Naive thymus-derived CD4-positive, alpha-beta T cell (primary cell): ENCODE results near the gene KCNH1. TPM values are rescaled to one million over a fixed set of nuclear protein-coding genes. Genes with fewer than 3 reads are reported as not detected.

ENCODE experiments used
- ATAC-seq: fragments of 150-1000 bp; cut with Tn5 transposase; 2 replicates; pipeline ENCODE4 v1.10.0; 2021; ENCODE audit warnings: mild to moderate bottlenecking, moderate library complexity
- CTCF ChIA-PET: fragments of 350-600 bp; sonication (Branson Sonifier 250); formaldehyde crosslinking; loops from one replicate; lab custom pipeline; 2021; ENCODE audit warnings: antibody characterized with exemption; lab: Charles Lee
- POLR2A ChIA-PET: fragments of 350-600 bp; sonication (Branson Sonifier 250); formaldehyde crosslinking; loops from one replicate; lab custom pipeline; 2021; ENCODE audit warnings: antibody characterized with exemption, inconsistent platforms; lab: Charles Lee
- DNase-seq, 9 donors: peaks; one replicate each; pipeline versions ENCODE4 v3.0.0 to v3.0.0-alpha.2; 2020 to 2022; ENCODE audit warnings: mixed read lengths in 1 of 9
- H3K27ac ChIP-seq: one replicate; pipeline ENCODE4 v1.7.0; 2013; ENCODE audit warnings: mild to moderate bottlenecking, low read depth, low read length, moderate library complexity
- H3K27me3 ChIP-seq, 2 donors: one replicate each; pipeline ENCODE4 v1.7.0; 2013; ENCODE audit warnings: low read length in 2 of 2, mild to moderate bottlenecking in 2 of 2, moderate library complexity in 2 of 2; ENCODE audit not compliant: control insufficient read depth in 2 of 2, insufficient read depth in 2 of 2
- H3K36me3 ChIP-seq, 3 experiments: 1 replicate in 2 of 3; 2 replicates in 1 of 3; pipeline ENCODE4 v1.7.0; 2013; ENCODE audit warnings: low read length in 3 of 3, mild to moderate bottlenecking in 3 of 3, moderate library complexity in 1 of 3; ENCODE audit not compliant: insufficient read depth in 3 of 3, control insufficient read depth in 2 of 3
- H3K4me1 ChIP-seq, 2 donors: one replicate each; pipeline ENCODE4 v1.7.0; 2013; ENCODE audit warnings: low read length in 2 of 2, mild to moderate bottlenecking in 2 of 2, moderate library complexity in 1 of 2; ENCODE audit not compliant: control insufficient read depth in 2 of 2, insufficient read depth in 2 of 2
- H3K4me3 ChIP-seq: 2 replicates; pipeline ENCODE4 v1.7.0; 2013; ENCODE audit warnings: mild to moderate bottlenecking, low read length
- H3K9me3 ChIP-seq, 3 experiments: 1 replicate in 2 of 3; 2 replicates in 1 of 3; pipeline ENCODE4 v1.7.0; 2013; ENCODE audit warnings: low read length in 3 of 3; ENCODE audit not compliant: control insufficient read depth in 2 of 3
- H3K27ac Mint-ChIP-seq, 9 donors: one replicate each; pipeline ENCODE4 v1.8.0; 2020 to 2022; ENCODE audit warnings: mixed read lengths in 9 of 9, mild to moderate bottlenecking in 8 of 9, moderate library complexity in 5 of 9, inconsistent platforms in 2 of 9
- H3K27me3 Mint-ChIP-seq, 5 donors: one replicate each; pipeline ENCODE4 v1.8.0; 2021 to 2022; ENCODE audit warnings: mixed read lengths in 5 of 5, mild to moderate bottlenecking in 1 of 5
- H3K36me3 Mint-ChIP-seq, 5 donors: one replicate each; pipeline ENCODE4 v1.8.0; 2020 to 2022; ENCODE audit warnings: mixed read lengths in 5 of 5, mild to moderate bottlenecking in 3 of 5, inconsistent platforms in 1 of 5
- H3K4me1 Mint-ChIP-seq, 7 donors: one replicate each; pipeline ENCODE4 v1.8.0; 2020 to 2022; ENCODE audit warnings: mixed read lengths in 7 of 7, mild to moderate bottlenecking in 3 of 7, inconsistent platforms in 1 of 7
- H3K4me3 Mint-ChIP-seq, 10 donors: one replicate each; pipeline ENCODE4 v1.8.0; 2020 to 2022; ENCODE audit warnings: mild to moderate bottlenecking in 10 of 10, mixed read lengths in 10 of 10, moderate library complexity in 6 of 10, inconsistent platforms in 2 of 10
- H3K9me3 Mint-ChIP-seq, 11 donors: one replicate each; pipeline ENCODE4 v1.8.0; 2020 to 2022; ENCODE audit warnings: mixed read lengths in 11 of 11, mild to moderate bottlenecking in 4 of 11, inconsistent platforms in 1 of 11, moderate library complexity in 1 of 11
- intact Hi-C, 2 donors: fragments of 100-400 bp; cut with micrococcal nuclease; formaldehyde crosslinking; loops; one replicate each; pipeline ENCODE4 v1.15.1; 2023
- polyA plus RNA-seq, 2 donors: library from polyadenylated mRNA; unstranded; fragments of 300-500 nt; fragmentation: Illumina TruSeq; gene quantifications; one replicate each; pipeline ENCODE4 v1.2.3, GENCODE V29; 2021
- total RNA-seq, 6 experiments: library from RNA in 5 of 6; stranded (reverse) in 5 of 6; gene quantifications; 1 replicate in 5 of 6; 2 replicates in 1 of 6; pipeline ENCODE4 v1.2.3 and lab custom pipeline; 2021 to 2026

Gene KCNH1
- total and polyA plus RNA-seq, 7 experiments from 2014 or later, result not detected

- CTCF ChIA-PET, result no interaction called here
- Mint-ChIP-seq H3K36me3 (no peaks in the 10 kb centered on the region), H3K9me3 (peaks cover 0 to 3% (median 0%) of the 10 kb centered on the region in 11 donors), H3K4me3 (no peak overlapping the region), H3K27me3 (peaks cover 0 to 16% (median 4%) of the 10 kb centered on the region in 5 donors), H3K4me1 (no peaks in the 10 kb centered on the region), H3K27ac (no peak overlapping the region)
- no peak for ATAC-seq
- no peak overlapping the region for H3K27ac ChIP-seq
- no peaks in the 10 kb centered on the region for H3K27me3 ChIP-seq
- POLR2A ChIA-PET, result no interaction called here
- intact Hi-C loops, result no loop called here
- H3K36me3 ChIP-seq, result no peaks in the 10 kb centered on the region
- no peak for DNase-seq
- no peaks in the 10 kb centered on the region for H3K9me3 ChIP-seq
- no peak overlapping the region for H3K4me3 ChIP-seq
- no peaks in the 10 kb centered on the region for H3K4me1 ChIP-seq
These were observed 397.2 kb downstream of the KCNH1 start for GRCh38 chr1:210736713-210737112.

DNA sequence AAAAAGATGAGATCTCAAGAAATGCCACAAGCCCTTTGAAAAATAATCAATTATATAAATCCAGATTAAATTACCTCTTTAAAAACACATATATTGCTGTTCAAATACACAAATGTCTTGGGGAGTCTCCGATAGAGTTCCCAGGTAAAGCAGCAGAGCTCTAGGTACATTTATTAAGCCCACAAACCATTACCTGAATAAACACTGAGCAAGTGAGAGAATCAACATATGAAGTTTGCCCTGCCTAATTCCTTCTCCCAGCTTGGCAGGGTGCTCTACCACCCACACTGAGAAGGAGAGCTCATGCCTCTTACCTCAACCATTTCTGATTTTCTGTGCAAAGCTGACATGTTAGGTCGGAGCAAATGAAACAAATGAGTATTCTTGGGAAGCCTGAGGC lies 402.4 kb downstream of the KCNH1 start:
- H3K27me3 ChIP-seq, result no peaks in the 10 kb centered on the region
- H3K36me3 Mint-ChIP-seq, result no peaks in the 10 kb centered on the region
- CTCF ChIA-PET, result no interaction called here

DNA sequence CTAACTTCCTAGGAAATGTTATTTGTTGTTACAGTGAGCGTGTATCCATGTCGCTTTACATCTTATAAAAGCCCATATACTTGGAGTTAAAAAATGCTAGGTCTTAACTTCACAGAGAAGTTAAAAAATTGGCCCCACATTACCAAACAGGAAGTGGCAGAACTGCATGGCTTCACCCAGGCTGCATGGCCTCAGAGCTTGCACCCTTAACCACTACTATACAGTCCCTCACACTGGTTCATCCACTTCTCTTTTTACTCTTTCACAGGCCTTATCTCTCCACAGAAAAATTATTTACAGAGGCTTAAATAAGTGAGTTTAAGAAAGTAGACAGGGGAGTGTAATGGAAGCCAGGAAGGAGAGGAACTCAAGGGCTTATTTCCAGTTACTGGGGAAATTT lies 402.8 kb downstream of the KCNH1 start:
- ATAC-seq, result no peak
- H3K36me3 Mint-ChIP-seq, result no peaks in the 10 kb centered on the region
- H3K4me3 Mint-ChIP-seq, result no peak overlapping the region
- Histone ChIP-seq H3K9me3 (no peaks in the 10 kb centered on the region), H3K4me3 (no peak overlapping the region), H3K27ac (no peak overlapping the region), H3K27me3 (no peaks in the 10 kb centered on the region), H3K36me3 (no peaks in the 10 kb centered on the region), H3K4me1 (no peaks in the 10 kb centered on the region)
- H3K4me1 Mint-ChIP-seq, result peaks cover 0 to 2% (median 0%) of the 10 kb centered on the region in 7 donors
- no peak for DNase-seq
- ChIA-PET CTCF (no interaction called here), POLR2A (no interaction called here)
- peaks cover 0 to 5% (median 0%) of the 10 kb centered on the region in 11 donors for H3K9me3 Mint-ChIP-seq
- H3K27ac Mint-ChIP-seq, result no peak overlapping the region
- peaks cover 0 to 12% (median 6%) of the 10 kb centered on the region in 5 donors for H3K27me3 Mint-ChIP-seq
- intact Hi-C loops, result no loop called here

More for the DNA sequence above, 402.4 kb downstream of the KCNH1 start:
- peaks cover 0 to 5% (median 0%) of the 10 kb centered on the region in 11 donors for H3K9me3 Mint-ChIP-seq
- POLR2A ChIA-PET, result no interaction called here
- H3K27me3 Mint-ChIP-seq, result peaks cover 0 to 12% (median 5%) of the 10 kb centered on the region in 5 donors
- H3K27ac ChIP-seq, result no peak overlapping the region
- H3K4me3 Mint-ChIP-seq, result no peak overlapping the region
- no peaks in the 10 kb centered on the region for H3K36me3 ChIP-seq
- H3K4me1 Mint-ChIP-seq, result peaks cover 0 to 2% (median 0%) of the 10 kb centered on the region in 7 donors
- intact Hi-C loops, result no loop called here
- H3K4me3 ChIP-seq, result no peak overlapping the region
- H3K27ac Mint-ChIP-seq, result no peak overlapping the region
- DNase-seq, result no peak
- ATAC-seq, result no peak
- H3K9me3 ChIP-seq, result no peaks in the 10 kb centered on the region
- H3K4me1 ChIP-seq, result no peaks in the 10 kb centered on the region

- Histone ChIP-seq H3K27me3 (no peaks in the 10 kb centered on the region), H3K4me3 (no peak overlapping the region), H3K4me1 (no peaks in the 10 kb centered on the region), H3K36me3 (no peaks in the 10 kb centered on the region), H3K27ac (no peak overlapping the region), H3K9me3 (no peaks in the 10 kb centered on the region)
- Mint-ChIP-seq H3K36me3 (no peaks in the 10 kb centered on the region), H3K27ac (no peak overlapping the region), H3K27me3 (peaks cover 0 to 15% (median 11%) of the 10 kb centered on the region in 5 donors), H3K4me3 (no peak overlapping the region), H3K9me3 (peaks cover 0 to 5% (median 0%) of the 10 kb centered on the region in 11 donors), H3K4me1 (peaks cover 0 to 2% (median 0%) of the 10 kb centered on the region in 7 donors)
- DNase-seq (no peak), ATAC-seq (no peak)
- POLR2A ChIA-PET, result no interaction called here
- CTCF ChIA-PET, result no interaction called here
- intact Hi-C loops, result no loop called here
These were observed 403.9 kb downstream of the KCNH1 start for GRCh38 chr1:210730023-210730422.

DNA sequence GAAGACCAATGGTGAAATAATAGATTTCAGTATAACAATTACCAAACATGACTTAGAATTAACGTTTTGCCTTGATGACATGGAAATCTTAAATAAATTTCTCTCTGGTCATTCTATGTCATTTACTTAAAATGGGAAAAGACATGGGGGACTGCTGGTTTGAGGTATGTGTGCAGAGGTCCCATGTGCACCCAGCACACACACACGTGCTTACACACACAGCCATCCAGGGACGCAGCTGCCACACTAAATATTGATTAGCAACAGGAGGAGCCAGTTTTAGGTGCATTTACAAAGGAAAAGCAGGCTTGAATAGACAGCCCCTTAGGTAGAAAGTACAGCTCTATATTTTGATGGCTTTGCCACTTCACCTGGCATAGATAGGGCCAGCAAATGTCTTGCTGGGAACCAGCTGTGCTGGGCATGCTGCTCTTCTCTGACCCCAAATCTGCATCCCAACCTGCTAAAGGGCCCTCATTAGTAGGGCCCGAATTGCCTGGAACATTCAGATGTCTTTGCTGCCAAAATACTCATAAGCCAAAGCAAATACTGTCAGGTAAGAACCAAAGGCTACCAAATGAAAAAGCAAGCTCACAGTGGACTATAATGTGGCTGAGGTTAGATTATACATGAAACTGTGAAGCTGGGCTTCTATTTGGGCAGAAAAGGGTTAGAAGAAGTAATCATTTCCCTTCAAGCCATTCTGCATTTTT lies 405.4 kb downstream of the KCNH1 start:
- no peaks in the 10 kb centered on the region for H3K36me3 Mint-ChIP-seq
- ATAC-seq (no peak), DNase-seq (no peak)
- Histone ChIP-seq H3K36me3 (no peaks in the 10 kb centered on the region), H3K4me1 (no peaks in the 10 kb centered on the region), H3K27me3 (no peaks in the 10 kb centered on the region), H3K4me3 (no peak overlapping the region), H3K27ac (no peak overlapping the region), H3K9me3 (no peaks in the 10 kb centered on the region)
- CTCF ChIA-PET, result no interaction called here
- H3K27ac Mint-ChIP-seq, result no peak overlapping the region
- H3K27me3 Mint-ChIP-seq, result peaks cover 0 to 17% (median 11%) of the 10 kb centered on the region in 5 donors
- intact Hi-C loops, result no loop called here
- no peak overlapping the region for H3K4me3 Mint-ChIP-seq
- peaks cover 0 to 5% (median 0%) of the 10 kb centered on the region in 11 donors for H3K9me3 Mint-ChIP-seq
- H3K4me1 Mint-ChIP-seq, result peaks cover 0 to 2% (median 0%) of the 10 kb centered on the region in 7 donors
- POLR2A ChIA-PET, result no interaction called here

DNA sequence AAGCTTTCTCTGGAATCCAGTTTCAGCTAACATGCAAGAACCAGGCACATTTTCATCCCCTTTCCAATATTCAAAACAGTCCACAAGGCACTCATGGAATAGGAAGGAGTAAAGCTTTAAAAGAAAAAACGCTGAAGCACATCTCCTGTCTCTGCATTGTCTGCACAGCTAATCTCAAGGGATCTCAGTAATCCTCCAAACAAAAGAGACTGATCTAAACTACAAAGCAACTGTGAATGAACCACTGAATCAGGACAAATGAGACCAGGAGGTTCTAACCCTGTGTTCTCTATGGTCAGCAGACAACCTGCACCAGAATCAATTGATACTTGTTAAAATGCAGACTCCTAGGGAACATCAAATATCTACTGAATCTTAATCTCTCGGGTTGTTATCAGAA lies 406.2 kb downstream of the KCNH1 start:
- H3K9me3 ChIP-seq, result no peaks in the 10 kb centered on the region
- peaks cover 0 to 2% (median 0%) of the 10 kb centered on the region in 7 donors for H3K4me1 Mint-ChIP-seq
- H3K9me3 Mint-ChIP-seq, result peaks cover 0 to 5% (median 0%) of the 10 kb centered on the region in 11 donors
- H3K27ac Mint-ChIP-seq, result no peak overlapping the region
- H3K4me3 Mint-ChIP-seq, result no peak overlapping the region
- H3K27me3 Mint-ChIP-seq, result peaks cover 0 to 17% (median 9%) of the 10 kb centered on the region in 5 donors
- H3K36me3 Mint-ChIP-seq, result no peaks in the 10 kb centered on the region
- no peak overlapping the region for H3K27ac ChIP-seq
- H3K4me3 ChIP-seq, result no peak overlapping the region
- intact Hi-C loops, result no loop called here
- DNase-seq (no peak), ATAC-seq (no peak)
- ChIA-PET CTCF (no interaction called here), POLR2A (no interaction called here)
- H3K27me3 ChIP-seq, result no peaks in the 10 kb centered on the region
- H3K4me1 ChIP-seq, result no peaks in the 10 kb centered on the region
- H3K36me3 ChIP-seq, result no peaks in the 10 kb centered on the region

GRCh38 chr1:210726621-210727020 lies 407.3 kb downstream of the KCNH1 start:
- no peaks in the 10 kb centered on the region for H3K27me3 ChIP-seq
- peaks cover 0 to 17% (median 9%) of the 10 kb centered on the region in 5 donors for H3K27me3 Mint-ChIP-seq

More at GRCh38 chr1:210726621-210727020, 407.3 kb downstream of the KCNH1 start:
- intact Hi-C loops, result no loop called here
- POLR2A ChIA-PET, result no interaction called here
- no peaks in the 10 kb centered on the region for H3K9me3 ChIP-seq
- CTCF ChIA-PET, result no interaction called here
- no peak overlapping the region for H3K4me3 Mint-ChIP-seq
- no peaks in the 10 kb centered on the region for H3K36me3 ChIP-seq
- H3K4me1 Mint-ChIP-seq, result peaks cover 0 to 2% (median 0%) of the 10 kb centered on the region in 7 donors
- no peaks in the 10 kb centered on the region for H3K4me1 ChIP-seq
- H3K4me3 ChIP-seq, result no peak overlapping the region
- H3K27ac ChIP-seq, result no peak overlapping the region
- no peaks in the 10 kb centered on the region for H3K36me3 Mint-ChIP-seq
- H3K27ac Mint-ChIP-seq, result no peak overlapping the region
- H3K9me3 Mint-ChIP-seq, result peaks cover 0 to 5% (median 0%) of the 10 kb centered on the region in 11 donors
- DNase-seq (peak in 3 of 9 donors; percentile 1 to 61 (median 13)), ATAC-seq (no peak)
